ENCODE data around the gene GNA15.

Gene GNA15

DNA sequence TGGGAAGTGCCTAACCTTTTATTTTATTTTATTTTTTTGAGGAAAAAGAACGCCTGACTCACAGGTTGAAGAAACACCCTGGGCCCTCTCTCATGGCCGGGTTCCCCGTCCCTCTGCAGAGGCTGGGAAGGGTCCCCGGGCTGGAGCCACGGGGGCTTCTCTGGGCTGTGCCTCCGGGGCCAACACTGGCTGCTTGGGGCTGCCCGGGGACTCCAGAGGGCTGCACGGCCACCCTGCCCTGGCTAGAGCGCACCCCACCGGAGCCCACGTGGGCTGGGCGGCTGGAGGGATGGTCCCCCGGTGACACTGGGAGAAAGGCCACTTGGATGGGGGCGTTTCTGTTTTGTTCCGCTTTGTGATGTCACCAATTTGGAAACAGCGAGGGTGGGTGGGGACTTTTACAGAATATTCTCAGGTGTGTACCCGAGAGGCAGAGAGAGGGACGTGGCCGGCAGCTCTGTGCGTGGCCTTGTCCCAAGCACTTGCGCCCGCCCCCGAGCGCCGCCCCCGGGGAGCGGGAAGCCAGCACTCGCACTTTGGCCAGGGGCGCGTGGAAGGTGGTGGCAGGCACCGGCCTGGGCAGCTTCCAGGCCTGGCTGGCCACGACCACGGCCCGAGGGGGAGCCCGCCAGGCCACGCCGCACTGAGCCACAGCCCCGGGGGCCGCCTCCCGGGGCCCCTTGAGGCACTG is 13.9 kb upstream of the GNA15 start:
- TF ChIP-seq, protein P1, sequence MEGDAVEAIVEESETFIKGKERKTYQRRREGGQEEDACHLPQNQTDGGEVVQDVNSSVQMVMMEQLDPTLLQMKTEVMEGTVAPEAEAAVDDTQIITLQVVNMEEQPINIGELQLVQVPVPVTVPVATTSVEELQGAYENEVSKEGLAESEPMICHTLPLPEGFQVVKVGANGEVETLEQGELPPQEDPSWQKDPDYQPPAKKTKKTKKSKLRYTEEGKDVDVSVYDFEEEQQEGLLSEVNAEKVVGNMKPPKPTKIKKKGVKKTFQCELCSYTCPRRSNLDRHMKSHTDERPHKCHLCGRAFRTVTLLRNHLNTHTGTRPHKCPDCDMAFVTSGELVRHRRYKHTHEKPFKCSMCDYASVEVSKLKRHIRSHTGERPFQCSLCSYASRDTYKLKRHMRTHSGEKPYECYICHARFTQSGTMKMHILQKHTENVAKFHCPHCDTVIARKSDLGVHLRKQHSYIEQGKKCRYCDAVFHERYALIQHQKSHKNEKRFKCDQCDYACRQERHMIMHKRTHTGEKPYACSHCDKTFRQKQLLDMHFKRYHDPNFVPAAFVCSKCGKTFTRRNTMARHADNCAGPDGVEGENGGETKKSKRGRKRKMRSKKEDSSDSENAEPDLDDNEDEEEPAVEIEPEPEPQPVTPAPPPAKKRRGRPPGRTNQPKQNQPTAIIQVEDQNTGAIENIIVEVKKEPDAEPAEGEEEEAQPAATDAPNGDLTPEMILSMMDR (IDR thresholded peaks at IDR 0.05; ENCODE audit: control extremely low read depth, extremely low read depth, low read depth, missing control alignments): no peak
- CTCF ChIA-PET: no interaction called here
- no peak for DNase-seq (ENCODE audit: extremely low spot score)
- POLR2A ChIA-PET: no interaction called here

DNA sequence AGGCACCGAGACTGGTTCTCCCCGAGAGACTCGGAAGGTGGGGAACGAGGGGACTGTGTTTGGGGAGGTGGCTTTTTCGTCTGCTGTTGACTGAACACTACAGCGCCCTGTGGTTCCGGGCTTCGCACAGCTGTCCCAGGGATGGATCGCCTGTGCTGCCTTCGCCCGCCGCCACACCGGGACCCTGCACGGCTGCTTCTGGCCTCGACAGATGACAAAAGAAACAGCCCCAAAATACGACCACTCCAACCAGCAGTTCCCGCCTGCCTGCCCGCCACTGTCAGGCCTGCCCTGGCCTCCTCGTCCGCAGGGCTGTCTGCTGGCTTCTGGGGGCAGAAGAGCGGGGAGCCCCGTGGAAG is 13.3 kb upstream of the GNA15 start:
- TF ChIP-seq, protein P1 (IDR thresholded peaks at IDR 0.05; ENCODE audit: control extremely low read depth, extremely low read depth, low read depth, missing control alignments): no peak
- ChIA-PET CTCF (interaction anchor here (4.2 kb wide), 1 partner anchor 11 kb away, joined by 15 read pairs; no protein-coding TSS in a partner anchor), POLR2A (no interaction called here)
- DNase-seq (ENCODE audit: extremely low spot score): no peak

DNA sequence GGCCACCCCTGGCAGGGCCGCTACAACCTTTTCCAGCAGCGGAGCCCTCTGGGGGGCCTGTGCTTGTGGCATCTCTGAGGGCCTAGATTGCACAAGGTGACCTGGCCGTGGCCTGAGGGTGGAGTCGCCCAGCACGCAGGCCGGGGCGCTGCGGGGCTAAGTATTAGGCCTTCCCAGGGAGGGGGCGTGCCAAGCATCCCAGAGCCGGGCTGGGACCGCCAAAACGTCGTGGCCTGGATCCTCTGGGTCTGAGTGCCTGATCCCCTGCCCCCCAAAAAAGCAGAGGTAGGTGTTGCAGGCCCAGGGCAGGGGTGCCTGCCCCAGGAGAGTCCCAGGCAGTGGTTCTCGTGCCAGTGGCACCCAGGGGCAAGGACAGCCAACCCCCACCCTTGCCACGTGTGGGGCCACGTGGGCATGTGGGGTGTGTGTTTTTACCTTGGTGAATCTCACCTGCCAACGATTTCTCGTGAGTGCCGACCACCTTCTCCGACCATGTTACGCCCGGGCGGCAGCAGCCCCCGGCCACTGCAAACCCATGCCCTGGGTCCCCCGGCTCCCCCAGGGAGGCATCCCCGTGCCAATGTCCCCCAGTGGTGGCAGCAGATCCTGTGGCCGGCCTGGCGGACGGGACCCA is 12.6 kb upstream of the GNA15 start:
- TF ChIP-seq, protein P1 (IDR thresholded peaks at IDR 0.05; ENCODE audit: control extremely low read depth, extremely low read depth, low read depth, missing control alignments): no peak
- POLR2A ChIA-PET: no interaction called here
- CTCF ChIA-PET: interaction anchor here (3.9 to 4.2 kb wide), 2 partner anchors 12 to 18 kb away, joined by 15 to 25 read pairs; no protein-coding TSS in a partner anchor
- no peak for DNase-seq (ENCODE audit: extremely low spot score)

DNA sequence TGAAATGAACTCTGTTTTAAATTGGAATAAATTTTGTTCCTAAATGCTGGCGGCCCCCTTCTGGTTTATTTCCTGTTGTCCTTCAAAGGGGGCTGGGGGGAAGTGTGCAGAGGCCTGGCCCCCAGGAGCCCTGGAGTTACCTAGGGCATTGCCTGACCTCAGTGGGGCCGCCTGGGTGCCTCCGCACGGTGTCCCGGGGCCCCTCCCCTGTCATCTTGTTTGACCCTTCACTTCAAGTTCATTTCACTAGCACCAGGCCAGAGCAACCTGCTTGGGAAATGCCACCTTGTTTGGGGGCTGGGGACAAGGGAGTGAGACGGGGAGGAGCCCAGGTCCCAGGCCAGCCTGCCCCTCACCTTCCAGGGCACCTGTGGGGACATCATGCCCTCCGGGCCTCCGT is 11.9 kb upstream of the GNA15 start:
- no peak for DNase-seq (ENCODE audit: extremely low spot score)
- ChIA-PET POLR2A (no interaction called here), CTCF (interaction anchor here (2.0 to 4.2 kb wide), 5 partner anchors 13 to 38 kb away, joined by 7 to 25 read pairs (median 15); no protein-coding TSS in a partner anchor)
- TF ChIP-seq, protein P1 (IDR thresholded peaks at IDR 0.05; ENCODE audit: control extremely low read depth, extremely low read depth, low read depth, missing control alignments): no peak

DNA sequence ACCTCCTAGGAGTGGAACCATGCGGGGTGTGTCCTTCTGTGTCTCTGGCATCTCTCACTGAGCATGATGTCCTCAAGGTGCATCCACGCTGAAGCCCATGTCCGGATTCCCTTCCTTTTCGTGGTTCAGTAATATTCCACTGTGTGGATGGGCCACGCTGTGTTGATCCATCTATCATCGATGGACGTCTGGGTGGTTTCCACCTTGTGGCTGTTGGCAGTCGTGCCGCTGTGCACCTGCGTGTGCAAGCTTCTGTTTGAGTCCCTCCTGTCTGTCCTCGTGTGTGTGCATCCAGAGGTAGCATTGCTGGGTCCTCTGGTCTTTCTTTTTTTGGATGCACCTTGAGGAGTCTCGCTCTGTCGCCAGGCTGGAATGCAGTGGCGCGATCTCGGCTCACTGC is 11.2 kb upstream of the GNA15 start:
- TF ChIP-seq, protein P1 (IDR thresholded peaks at IDR 0.05; ENCODE audit: control extremely low read depth, extremely low read depth, low read depth, missing control alignments): no peak
- no peak for DNase-seq (ENCODE audit: extremely low spot score)
- POLR2A ChIA-PET: interaction anchor here (0.5 kb wide), 1 partner anchor 89 kb away, joined by 3 read pairs; no protein-coding TSS in a partner anchor
- CTCF ChIA-PET: interaction anchor here (1.0 to 4.2 kb wide), 10 partner anchors 14 to 174 kb away, joined by 3 to 25 read pairs (median 8); no protein-coding TSS in a partner anchor

DNA sequence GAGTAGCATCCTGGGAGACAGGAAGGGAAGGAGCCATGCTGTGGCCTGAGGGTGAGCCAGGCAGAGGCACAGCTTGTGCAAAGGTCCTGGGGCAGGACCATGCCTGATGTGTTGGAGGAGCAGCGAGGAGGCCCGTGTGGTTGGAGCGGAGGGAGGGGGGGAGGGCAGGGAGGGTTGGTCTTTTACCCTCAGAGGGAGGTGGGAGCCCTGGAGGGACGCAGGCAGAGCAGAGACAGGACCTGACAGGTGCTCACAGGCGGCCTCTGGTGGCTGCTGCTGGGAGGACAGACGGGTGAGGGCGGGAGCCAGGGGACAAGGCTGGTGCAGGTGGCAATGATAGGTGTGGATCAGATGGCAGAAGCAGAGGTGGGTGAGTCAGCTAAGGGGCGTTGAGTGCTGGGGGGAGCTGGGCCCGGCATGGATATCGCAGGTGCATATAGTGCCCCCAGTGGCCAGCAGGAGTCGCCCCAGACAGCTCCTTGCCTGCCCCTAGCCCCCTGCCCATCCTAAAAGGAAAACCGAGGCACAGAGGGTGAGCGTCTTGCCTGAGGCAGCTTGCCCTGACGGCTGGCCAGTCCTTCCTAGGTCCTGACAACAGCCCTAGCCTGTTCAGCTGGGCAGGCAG is 9.8 kb upstream of the GNA15 start:
- TF ChIP-seq, protein P1 (IDR thresholded peaks at IDR 0.05; ENCODE audit: control extremely low read depth, extremely low read depth, low read depth, missing control alignments): peak; percentile 70
- peak; percentile 80 for DNase-seq (ENCODE audit: extremely low spot score)
- ChIA-PET CTCF (interaction anchor here (0.7 to 4.2 kb wide), 24 partner anchors 9 to 175 kb away, joined by 3 to 25 read pairs (median 4); partner anchors contain the start of gene GNA15), POLR2A (no interaction called here)

Measured in GM10248 (cell line).